GM19397 (cell line): ENCODE data around the gene TFAP2C.
"Not testable (repeated sequence)": the region's sequence is repeated elsewhere in the genome, so short reads cannot be mapped to it uniquely, and the experiment has no call there.

Experiments used
- ATAC-seq: cut with Tn5 transposase; IDR thresholded peaks from one replicate; pipeline ENCODE4 v1.9.1; 2021; ENCODE audit warnings: mild to moderate bottlenecking, moderate library complexity; ENCODE audit not compliant: unreplicated experiment

The TFAP2C gene

GRCh38 chr20:56637576-56637975, 8.5 kb downstream of the TFAP2C start:
- ATAC-seq, result no peak

GRCh38 chr20:56646599-56646998, 17.5 kb downstream of the TFAP2C start:
- ATAC-seq, result no peak

GRCh38 chr20:56653211-56653610, 24.1 kb downstream of the TFAP2C start:
- no peak for ATAC-seq

DNA sequence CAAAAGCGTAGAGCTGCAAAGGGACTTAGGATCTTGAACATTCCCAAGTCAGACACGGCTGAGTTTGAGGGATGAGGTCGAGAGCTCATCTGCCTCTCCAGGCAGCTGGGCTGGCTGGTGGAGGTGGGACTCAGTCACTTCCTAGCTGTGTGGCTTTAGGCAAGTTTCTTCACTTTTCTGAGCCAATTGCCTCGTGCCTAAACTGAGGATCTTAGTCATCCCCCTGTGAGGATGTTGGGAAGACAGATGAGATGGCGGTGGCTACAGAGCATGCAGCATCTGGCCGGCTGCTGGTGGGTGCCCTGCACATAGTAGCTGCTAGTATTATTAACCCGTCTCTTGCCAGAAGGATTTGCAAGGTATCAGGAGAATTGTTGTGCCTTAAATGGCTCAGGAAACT, 27.5 kb downstream of the TFAP2C start:
- ATAC-seq, result no peak

- no peak for ATAC-seq
Measured at GRCh38 chr20:56657879-56658278, 28.8 kb downstream of the TFAP2C start.

DNA sequence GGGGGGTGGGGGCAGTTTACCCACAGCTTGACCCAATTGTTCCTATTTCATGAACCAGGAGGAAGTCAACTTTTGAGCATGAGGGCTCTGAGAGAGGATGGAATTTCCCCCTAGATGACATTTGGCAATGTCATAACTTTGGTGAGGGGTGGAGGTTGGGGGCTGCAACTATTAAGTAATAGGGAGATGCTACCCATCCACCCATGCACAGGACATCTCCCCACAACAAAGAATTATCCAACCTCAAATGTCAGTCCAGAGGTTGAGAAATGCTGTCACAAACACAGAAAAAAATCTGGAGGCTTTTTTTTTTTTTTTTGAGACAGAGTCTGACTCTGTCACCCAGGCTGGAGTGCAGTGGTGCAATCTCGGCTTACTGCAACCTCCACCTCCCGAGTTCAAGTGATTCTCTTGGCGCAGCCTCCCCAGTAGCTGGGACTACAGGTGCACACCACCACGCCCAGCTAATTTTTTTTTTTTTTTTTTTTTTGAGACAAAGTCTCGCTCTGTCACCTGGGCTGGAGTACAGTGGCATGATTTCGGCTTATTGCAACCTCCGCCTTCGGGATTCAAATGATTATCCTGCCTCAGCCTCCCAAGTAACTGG, 29.3 kb downstream of the TFAP2C start:
- ATAC-seq, result not testable (repeated sequence)

- ATAC-seq, result no peak
Measured at GRCh38 chr20:56663660-56664059, 34.6 kb downstream of the TFAP2C start.

GRCh38 chr20:56664796-56665195, 35.7 kb downstream of the TFAP2C start:
- ATAC-seq, result no peak

- ATAC-seq, result no peak
Measured at GRCh38 chr20:56665806-56666205, 36.7 kb downstream of the TFAP2C start.

GRCh38 chr20:56673450-56673849, 44.3 kb downstream of the TFAP2C start:
- no peak for ATAC-seq

DNA sequence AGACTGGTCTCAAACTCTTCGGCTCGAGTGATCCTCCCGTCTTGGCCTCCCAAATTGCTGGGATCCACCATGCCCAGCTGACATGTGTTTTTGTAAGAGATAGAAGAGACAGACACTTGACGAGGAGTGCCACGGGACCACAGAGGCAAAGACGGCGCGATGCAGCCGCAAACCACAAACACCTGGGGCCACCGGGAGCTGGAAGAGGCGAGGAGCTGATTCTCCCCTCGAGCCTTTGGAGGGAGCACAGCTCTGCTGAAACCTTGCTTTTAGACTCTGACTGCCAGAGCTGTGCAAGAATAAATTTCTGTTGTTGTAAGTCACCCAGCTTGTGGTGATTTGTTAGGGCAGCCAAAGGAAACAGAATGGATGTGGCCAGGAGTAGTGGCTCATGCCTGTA, 46.9 kb downstream of the TFAP2C start:
- no peak for ATAC-seq

DNA sequence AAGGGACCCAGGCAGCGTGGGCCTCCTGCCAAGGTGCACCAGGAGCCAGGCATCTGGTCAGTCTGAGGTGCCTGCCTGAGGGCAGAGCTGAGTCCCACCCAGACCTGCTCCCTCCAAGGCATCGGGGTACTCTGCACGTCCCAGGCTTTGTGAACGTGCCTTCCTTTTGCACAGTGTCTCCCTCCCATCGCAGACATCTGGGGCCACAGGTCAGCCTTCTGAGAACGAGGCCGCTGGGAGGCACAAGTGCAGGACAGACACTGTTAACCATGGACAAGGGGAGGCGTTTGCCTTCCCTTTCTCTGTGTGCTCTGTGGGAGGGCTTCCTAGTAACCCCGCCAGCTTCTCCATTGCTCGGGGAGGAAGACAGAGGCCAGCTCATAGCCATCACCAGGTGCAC, 47.6 kb downstream of the TFAP2C start:
- ATAC-seq, result no peak

DNA sequence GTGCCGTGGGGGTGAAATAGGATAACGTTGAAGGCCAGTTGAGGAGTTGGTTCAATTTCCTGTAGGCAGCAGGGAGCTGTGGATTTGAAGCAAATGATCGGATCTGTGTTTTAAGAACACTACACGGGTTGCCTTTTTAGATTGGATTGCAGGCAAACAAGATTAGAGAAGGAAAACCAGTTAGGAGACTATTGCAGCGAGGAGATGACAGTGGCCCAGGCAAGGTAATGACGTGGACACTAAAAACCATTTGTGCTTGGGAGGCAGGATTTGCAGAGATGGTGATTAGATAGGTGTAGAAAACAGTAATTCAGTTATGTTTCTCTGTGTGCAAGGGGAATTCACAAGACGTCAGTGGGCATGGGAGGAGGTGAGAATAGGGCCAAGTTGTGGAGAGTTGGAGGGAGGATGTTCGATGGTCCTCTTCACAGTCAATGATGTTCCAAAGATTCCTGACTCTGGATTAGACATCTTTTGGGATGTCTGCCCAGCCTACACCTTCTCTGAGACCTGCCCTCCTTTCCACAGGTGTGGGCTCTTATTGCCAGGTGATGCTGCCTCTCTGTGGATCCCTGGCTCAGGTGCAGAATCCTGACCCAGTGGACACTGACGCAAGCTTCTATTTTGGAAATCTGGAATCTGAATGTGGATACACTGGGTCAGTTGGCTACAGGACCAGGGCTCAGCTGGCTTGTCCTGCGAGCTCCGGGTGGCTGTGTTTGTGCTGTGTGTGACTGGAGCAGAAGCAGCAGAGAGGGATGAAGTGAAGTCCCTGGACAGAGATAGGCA, 54.2 kb downstream of the TFAP2C start:
- no peak for ATAC-seq

DNA sequence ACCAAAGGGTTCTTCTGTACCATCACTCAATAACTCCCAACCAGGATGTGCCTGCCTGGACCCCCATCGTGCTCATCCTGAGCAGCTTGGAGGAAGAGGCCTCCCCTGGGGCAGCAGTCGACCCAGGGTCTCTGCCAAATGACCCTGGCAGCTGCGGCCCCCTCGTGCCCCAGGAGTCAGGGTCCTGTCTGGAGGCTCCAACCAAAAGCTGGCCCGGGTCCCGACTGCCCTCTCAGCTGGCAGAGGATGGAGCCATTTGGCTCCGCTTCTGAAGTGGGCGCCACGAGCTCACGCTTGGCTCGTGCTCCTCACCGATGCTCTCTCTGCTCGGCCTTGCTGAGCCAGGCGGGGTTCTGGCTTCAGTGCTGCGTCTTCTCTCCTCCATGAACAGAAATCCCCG, 56.8 kb downstream of the TFAP2C start:
- ATAC-seq, result no peak

DNA sequence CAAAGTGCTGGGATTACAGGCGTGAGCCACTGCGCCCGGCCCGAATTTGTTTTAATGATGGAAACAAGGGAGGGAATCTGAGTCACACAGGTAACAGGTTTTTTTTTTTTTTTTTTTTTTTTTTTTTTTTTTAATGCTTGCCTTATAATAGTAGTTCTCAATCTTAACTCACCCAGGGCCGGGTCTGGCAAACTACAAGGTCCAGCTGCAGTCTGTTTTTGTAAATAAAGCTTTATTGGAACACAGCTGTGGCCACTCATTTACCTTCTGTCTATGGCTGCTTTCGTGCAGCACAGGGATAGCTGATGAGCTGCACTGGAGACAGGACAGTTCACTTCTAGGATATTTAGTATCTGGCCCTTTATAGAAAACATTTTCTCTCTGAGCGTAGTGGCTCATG, 58.0 kb downstream of the TFAP2C start:
- no peak for ATAC-seq

DNA sequence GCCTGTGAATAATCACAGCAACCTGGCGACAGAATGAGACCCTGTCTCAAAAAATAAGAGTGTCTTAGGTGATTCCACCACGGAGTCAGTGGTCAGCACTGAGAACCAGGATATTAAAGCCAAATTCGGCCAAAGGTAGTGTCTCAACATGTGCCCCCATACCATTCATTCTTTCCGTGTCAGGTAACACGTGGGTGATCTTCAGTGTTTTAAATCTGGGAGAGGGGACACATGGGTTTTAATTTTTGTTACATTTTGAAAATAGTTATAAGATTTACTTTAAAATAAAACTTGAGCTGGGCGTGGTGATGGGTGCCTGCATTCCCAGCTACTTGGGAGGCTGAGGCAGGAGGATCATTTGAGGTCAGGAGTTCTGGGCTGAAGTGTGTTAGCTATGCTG, 59.0 kb downstream of the TFAP2C start:
- no peak for ATAC-seq
